ENCODE results near the gene RHOH.
"Not testable (repeated sequence)": the region's sequence is repeated elsewhere in the genome, so short reads cannot be mapped to it uniquely, and the experiment has no call there.

RHOH gene

DNA sequence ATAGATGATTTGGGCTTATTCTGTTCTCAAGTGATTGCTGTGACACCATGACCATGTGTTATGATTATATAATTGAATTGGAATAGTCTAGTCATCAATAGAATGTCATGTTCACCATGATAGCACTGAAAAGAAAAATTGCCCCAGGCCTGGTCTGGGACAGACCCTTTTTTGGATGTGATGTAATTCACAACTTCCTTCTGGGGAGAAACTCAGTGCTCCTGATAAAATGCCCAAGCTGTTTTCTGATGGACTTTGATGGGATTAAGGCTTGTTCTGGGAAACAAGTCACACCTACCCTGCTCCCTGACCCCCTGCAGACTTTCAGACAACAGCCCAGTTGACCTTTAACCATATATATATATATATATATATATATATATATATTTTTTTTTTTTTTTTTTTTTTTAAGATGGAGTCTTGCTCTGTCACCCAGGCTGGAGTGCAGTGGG lies 65.3 kb downstream of the RHOH start:
- no peak for DNase-seq (ENCODE audit: low spot score)

DNA sequence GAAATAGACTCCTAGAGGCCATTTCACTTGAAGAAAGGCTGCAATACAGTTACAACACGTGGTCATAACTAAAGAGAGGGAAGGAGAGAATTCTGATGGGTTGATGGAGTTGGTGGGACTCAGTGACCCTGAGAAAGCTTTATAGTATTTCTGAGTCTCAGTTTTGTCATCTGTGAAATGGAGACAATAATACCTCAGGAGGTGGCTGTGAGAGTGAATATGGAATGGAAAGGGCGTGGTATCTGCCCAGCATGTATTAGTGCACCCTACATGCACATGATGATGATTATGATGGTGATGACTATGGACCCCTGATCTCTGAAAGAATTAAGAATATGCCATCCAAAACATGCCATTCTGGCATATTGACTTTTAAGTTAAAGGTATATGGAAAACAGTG lies 66.0 kb downstream of the RHOH start:
- no peak for DNase-seq (ENCODE audit: low spot score)

DNA sequence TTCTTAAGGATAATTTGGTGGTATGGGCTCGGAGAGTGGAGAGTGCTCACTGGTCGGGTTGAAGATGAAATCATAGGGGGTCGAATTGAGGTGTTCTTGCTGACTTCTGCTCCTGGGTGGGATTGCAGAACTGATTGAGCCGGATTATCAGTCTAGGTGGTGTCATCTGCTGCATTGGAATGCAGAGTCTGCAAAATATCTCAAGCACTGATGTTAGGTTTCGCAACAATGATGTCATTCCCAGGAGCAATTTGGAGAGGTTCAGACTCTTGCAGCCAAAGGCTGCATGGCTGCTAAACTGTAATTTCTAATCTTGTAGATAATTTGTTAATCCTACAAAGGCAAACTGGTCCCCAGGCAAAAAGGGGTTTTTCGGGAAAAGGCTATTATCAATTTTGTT lies 67.7 kb downstream of the RHOH start:
- DNase-seq (ENCODE audit: low spot score), result no peak

DNA sequence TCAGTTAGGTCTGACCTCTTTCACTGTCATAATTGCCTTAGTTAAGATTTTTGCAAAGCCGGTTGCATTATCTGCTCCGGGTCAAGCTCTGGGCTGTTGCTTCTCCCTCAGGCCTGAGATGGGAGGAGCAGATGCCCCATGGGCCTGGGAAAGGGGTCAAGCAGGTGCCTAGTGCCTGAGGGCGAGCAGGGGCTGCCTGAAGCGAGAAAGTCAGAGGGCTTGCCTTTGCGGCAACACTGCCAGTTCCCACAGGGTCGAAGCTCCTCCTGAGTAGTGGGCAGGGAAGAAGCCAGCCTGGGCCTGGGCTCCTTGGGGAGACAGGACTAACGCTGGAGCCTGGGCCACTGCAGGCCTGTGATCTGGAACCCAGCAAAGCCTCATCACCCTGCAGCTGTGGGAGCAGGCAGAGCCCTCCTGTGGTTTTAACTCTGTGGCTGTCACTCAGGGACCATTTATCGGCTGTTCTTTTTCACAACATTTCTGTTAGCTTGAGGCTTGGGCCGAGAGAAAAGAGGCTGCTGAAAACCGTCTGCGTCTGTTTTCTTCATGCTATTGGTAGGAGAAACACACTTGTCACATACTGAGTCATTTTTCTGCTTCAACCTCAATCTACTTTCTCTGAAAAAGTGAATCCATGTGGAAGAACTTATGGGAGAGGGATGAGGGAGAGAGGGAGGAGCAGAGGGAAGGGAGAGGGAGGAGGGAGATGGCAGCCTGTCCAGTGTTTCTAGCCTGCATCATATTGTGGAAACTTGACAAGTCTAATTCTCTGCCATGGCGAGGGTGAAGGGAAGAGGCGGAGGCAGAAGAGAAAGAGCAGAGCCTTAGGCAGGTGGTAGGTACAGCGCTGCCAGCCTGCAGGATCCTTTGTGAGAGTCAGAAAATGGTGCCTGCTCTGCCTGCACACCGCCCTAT lies 68.4 kb downstream of the RHOH start:
- no peak for DNase-seq (ENCODE audit: low spot score)

DNA sequence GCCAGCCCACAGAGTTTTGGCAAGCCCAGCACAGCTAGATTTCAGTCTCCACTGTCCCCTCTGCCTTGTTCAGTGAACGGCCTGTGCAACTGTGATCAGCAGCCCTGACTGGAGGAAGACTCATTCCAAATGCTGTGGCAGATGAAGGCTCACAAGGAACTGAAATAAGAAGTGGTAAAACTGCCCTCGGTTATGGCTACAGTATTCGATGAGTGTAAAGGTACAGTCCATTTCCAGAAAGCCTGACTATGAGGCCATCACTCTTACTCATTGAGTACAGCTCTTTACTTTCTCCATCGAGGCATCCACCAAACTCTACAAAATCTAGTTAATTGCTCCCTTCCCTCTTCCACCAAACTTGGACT lies 69.1 kb downstream of the RHOH start:
- DNase-seq (ENCODE audit: low spot score), result no peak

DNA sequence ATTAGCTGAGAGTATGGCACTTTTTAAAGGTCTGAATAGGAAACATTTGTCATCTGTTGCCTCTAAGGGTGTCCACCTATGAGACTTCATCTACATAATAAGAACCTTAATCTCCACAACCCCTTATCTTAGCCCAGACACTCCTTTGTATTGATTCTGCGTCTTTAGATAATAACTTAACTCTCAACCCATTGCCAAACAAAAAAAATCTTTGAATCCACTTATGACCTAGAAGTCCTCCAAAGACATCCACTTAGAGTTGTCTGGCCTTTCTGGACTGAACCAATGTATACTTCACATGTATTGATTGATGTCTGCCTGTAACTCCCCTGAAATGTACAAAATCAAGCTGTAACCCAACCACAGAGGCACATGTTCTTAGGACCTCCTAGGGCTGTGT lies 72.3 kb downstream of the RHOH start:
- DNase-seq (ENCODE audit: low spot score), result no peak

DNA sequence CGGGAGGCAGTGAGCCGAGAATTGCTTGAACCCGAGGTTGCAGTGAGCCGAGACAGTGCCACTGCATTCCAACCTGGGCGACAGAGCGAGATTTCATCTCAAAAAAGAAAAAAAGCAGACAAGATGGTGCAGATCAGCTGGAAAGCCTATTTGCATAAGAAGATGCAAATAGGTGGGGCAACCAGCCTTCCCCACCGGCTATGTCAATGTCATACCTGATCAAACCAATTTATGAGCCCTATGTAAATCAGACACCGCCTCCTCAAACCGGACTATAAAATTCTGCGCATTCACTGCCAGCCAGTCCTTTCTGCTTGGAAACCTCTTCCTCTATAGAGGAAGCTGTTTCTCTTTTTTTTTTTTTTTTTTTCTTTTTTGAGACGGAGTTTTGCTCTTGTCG lies 73.8 kb downstream of the RHOH start:
- DNase-seq (ENCODE audit: low spot score), result no peak

DNA sequence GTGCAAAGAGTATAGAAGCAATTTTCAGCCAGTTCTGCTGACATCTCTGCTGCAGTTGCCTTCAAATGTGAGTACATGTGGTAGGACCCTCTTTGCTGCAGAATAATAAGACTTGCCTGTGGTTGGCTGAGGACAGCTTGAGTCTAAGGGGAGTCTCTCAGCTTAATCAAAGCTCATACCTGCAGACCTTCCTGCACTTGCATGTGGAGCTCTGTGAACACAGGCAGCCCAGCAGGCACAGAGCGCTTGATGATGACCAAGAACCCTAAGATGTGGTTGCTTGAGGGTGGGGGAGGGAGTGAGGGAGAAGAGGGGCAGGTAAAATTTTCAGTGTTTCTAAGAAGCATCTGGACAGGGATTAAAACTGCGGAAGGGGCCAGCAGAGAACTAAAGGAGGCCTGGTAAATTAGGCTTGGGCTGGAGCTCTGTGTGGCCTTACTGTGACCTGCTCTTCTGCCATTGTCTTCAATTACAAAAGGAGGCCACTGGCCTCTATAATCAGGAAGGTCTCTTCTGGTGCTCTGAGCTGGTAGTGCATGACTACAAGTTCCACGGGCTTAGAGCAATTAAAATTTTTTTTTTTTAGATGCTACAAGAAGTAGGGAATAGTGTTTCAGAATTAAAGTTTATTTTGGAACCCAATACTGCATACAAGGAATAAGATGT lies 78.4 kb downstream of the RHOH start:
- no peak for DNase-seq (ENCODE audit: low spot score)

DNA sequence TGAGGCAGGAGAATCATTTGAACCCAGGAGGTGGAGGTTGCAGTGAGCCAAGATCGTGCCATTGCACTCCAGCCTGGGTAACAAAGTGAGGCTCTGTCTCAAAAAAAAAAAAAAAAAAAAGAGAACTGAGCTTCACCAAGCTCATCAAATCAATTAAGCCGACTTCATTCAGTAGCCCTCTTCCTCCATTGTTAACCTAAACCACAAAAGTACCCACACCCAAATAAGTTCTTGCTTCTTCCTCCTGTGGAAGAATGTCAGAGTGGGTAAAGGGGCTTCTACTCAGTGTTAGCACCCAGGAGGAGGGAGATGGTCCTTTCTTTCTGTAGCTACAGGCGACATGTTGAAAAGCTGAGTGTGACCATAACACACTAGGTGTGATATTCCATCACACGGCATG lies 79.7 kb downstream of the RHOH start:
- DNase-seq (ENCODE audit: low spot score), result no peak

DNA sequence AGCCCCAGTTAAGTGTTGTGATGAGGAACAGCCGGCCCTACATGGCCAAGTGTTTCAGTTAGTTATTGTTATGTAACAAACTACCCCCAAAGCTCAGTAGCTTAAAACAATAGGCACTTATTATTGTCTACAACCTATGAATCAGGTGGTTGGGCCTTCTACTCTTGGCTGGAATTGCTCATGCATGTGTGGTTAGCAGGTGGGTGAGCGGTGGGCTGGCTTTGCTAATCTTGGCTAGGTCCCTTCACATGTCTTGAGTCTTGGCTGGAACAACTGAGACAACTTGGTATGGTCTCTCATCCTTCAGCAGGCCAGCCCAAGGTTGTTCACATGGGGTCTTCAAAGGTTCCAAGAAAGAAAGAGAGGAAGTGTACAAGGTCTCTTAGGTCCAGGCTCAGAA lies 83.8 kb downstream of the RHOH start:
- DNase-seq (ENCODE audit: low spot score), result no peak

DNA sequence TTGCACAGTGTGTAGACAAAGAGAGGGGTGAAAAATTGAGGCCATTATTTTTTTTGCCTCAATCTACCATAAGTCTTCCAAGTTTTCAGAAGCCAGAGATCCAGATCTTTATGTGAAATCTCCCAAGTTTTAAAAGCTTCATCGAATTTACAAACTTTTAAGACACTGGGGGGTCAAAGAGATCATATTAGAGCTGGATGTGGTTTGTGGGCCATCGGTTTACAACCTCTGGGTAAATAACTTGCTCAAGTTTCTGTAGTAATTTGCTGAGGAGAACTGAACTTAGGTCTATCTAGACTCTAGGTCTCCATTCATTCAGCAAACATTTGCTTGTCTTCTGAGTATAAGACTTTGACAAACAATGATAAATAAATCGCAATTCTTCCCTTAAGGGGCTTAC lies 84.3 kb downstream of the RHOH start:
- DNase-seq (ENCODE audit: low spot score), result no peak

DNA sequence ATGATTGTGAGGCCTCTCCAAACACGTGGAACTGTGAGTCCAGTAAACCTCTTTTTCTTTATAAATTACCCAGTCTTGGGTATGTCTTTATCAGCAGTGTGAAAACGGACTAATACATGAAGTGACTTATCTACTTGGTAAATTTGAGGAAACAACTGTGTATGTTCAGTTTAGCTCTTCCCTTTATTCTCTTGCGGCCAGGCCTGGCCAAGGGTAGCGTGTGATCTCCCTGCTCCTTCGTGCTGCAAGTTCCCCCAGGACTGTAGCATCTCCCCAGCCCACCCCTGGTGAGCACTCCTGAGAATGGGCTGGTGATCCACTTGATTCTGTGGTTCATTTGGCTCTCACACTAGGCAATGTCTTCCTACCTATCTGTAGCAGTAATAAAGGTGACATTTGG lies 85.1 kb downstream of the RHOH start:
- no peak for DNase-seq (ENCODE audit: low spot score)

DNA sequence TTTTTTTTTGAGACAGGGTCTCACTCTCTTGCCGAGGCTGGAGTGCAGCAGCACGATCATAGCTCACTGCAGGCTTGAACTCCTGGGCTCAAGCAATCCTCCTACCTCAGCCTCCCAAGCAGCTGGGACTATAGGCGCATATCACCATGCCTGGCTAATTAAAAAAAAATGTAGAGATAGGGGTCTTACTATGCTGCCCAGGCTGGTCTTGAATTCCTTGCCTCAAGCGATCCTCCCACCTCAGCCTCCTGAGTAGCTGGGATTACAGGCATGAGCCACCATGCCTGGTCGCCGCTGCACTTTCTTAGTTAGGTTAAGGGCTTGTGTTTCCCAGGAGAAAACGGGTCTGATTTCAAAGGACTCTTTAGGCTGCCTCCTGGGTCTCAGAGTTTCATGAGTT lies 86.0 kb downstream of the RHOH start:
- not testable (repeated sequence) for DNase-seq (ENCODE audit: low spot score)

DNA sequence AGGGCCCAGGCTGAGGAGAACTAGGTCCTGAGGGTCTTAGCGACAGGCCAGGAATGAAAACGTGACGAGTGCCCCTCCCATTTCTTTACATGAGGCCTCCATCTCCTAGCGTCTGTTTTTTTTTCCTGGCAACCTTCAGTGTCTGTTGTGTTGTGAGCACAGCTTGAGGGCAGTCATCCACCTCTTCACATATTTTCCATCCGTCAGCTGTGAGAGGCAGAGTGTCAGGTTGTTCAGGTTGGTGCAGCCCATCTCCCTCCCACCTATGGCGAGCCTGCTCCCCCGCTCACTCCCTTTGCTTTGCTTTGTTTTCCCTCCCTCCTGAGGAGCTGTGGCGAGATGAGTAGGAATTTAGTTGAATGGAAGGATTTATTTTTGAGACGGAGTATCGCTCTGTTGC lies 86.6 kb downstream of the RHOH start:
- no peak for DNase-seq (ENCODE audit: low spot score)

DNA sequence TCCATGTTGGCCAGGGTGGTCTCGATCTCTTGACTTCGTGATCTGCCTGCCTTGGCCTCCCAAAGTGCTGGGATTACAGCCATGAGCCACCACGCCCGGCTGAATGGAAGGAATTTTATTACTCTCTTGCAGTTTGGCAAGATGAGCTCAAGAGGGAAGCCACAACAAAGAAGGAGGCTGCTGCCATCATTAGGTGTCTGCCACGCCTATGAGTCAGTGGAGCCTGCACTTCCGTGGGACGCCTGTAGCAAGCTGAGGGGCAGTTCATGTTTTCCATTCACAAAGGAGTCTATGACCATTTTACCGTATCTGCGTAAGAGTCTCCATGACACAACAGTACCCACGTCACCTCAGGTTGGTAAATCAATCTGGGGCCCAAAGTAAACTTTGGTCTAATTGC lies 87.1 kb downstream of the RHOH start:
- DNase-seq (ENCODE audit: low spot score), result no peak

DNA sequence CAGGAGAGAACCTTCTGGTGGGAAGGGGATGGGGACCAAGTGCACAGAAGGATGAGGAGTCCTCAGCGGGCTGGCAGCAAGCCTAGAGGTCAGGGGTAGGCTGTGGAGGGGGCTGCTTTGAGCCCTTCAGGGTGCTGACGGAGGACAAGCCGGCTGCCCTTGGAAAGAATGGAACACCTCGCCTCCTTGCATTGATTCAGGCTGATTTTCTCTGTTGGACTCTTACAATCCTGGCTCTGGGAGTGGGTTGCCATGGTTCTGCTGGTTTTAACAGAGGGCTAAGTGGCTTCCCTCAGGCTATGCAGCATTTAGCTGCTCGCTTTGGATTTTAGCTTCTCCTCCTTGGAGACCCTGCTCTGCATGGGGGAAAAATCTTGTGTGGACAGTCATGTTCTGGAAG lies 88.9 kb downstream of the RHOH start:
- no peak for DNase-seq (ENCODE audit: low spot score)

DNA sequence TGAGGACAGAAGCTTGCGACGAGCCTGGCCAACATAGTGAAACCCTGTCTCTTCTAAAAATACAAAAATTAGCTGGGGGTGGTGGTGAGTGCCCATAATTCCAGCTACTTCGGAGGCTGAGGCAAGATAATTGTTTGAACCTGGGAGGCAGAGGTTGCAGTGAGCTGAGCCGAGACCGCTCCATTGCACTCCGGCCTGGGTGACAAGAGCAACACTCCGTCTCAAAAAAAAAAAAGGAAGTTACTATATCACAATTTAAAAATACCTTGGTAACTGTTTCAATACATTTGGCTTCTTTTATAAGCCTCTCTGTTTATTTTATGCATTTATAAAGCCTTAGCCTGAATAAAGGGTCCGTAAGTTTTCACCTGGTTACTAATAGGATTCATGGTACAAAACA lies 91.7 kb downstream of the RHOH start:
- no peak for DNase-seq (ENCODE audit: low spot score)

DNA sequence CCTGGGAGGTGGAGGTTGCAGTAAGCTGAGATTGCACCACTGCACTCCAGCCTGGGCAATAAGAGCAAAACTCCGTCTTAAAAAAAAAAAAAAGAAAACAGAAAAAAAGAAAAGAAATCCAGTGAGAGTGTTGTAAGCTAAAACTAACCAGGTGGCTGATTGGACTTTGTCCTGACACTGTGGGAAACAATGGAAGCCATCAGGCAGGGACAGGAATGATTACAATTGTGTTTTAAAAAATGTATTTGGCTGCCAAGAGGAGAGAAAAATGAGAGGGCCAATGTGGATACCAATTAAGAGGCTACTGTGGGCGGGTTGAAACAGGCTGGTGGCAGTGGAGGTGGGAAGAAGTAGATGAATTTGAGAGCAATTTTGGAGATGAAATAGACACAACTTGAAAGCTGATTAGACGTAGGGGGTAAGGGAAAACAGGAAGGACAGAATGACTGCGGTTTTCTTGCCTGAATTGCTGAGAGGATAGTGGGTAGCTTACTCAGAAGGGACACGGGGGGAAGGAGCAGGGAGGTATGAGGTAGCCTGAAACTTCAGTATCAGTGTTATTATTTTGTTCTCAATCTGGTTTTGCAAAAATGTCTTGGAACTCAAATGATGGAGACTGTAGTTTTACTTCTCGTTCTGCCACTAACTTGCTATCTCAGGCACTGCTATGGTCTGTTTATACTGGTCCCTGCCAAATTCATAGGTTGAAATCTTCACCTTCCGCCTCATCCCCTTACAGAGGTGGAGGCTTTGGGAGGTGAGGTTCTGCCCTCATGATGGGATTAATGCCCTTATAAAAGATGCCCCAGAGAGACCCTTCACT lies 92.7 kb downstream of the RHOH start:
- DNase-seq (ENCODE audit: low spot score), result no peak

DNA sequence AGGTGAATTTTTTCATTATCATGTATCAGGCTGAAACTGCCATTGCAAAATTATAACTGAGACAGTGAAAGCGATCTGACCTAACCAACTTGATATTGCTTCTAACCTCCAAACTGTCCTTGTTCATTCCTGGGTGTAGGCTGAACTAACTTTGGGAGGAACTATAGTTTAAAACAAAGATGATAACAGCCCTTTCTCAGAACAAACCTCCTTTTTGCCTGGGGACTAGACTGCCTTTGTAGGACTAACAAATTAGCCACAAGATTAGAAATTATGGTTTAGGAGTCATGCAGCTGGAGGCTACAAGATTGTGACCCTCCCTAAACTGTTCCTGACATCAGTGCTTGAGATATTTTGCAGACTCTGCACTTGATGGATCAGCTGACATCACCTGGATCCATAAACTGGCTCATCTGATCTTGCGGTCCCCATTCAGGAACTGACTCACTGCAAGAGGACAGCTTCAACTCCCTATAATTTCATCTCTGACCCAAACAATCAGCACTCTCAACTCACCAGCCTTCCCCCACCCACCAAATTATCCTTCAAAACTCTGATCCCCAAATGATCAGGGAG lies 93.9 kb downstream of the RHOH start:
- DNase-seq (ENCODE audit: low spot score), result not testable (repeated sequence)

DNA sequence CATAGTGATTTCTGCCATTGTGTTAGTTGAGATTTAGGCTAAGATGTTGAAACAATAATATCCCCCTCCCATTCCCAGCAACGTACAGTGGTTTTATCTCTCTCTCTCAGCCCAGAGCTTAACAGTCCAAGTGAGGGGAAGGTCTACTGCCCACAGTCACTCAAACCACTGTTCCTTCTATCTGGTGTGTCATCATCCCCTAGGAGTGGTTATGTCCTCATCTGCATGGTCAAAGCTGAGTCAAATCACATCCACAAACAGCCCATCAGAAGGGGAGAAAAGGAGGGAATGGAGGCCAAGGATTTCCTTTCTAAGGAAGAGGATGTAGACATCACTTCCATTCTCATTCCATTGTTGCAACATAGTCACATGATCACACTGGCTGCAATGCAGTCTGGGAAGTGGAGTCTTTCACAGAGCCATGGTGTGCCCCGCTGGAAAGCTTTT lies 95.5 kb downstream of the RHOH start:
- DNase-seq (ENCODE audit: low spot score), result no peak

DNA sequence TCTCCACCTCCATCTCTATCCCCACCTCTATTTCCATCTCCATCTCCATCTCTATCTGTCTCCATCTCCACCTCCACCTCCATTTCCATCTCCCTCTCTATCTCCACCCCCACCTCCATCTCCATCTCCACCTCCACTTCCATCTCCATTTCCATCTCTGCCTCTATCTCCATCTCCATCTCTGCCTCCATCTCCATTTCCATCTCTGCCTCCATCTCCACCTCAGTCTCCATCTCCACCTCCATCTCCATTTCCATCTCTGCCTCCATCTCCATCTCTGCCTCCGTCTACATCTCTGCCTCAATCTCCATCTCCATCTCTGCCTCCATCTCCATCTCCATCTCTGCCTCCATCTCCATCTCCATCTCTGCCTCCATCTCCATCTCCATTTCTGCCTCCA lies 97.5 kb downstream of the RHOH start:
- DNase-seq (ENCODE audit: low spot score), result no peak

DNA sequence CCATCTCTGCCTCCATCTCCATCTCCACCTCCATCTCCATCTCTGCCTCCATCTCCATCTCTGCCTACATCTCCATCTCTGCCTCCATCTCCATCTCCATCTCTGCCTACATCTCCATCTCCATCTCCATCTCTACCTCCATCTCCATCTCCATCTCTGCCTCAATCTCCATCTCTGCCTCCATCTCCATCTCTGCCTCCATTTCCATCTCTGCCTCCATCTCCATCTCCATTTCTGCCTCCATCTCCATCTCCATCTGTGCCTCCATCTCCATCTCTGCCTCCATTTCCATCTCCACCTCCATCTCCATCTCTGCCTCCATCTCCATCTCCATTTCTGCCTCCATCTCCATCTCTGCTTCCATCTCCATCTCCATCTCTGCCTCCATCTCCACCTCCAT lies 98.2 kb downstream of the RHOH start:
- DNase-seq (ENCODE audit: low spot score), result not testable (repeated sequence)
